NCI-H526 (cell line): ENCODE results near the gene BUB1.
"Not testable (repeated sequence)": the region's sequence is repeated elsewhere in the genome, so short reads cannot be mapped to it uniquely, and the experiment has no call there.

Experiments
- DNase-seq, 2 experiments: peaks; one replicate each; lab custom pipeline; 2025; lab: John Stamatoyannopoulos, UW

BUB1 gene

DNA sequence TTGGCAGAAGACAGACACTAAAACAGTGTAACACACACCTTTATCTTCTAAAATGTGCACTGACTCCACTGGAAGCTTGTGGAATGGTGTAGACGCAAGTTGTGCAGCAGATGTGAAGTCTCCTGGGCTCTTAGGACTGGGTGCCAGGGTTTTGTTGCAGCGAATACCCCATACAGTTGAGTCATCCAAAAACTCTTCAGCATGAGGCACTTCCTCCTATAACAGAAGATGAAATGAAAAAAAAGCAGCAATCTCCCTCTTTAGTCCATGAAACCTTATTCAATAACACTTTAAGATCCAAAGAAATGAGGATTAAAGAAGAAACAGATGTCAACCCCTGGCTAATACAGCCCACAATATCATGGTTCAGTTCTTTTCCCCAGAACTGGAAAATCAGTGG is 22.2 kb downstream of the BUB1 start:
- no peak for DNase-seq

- no peak for DNase-seq
These were observed 24.0 kb downstream of the BUB1 start for GRCh38 chr2:110653861-110654260.

- DNase-seq, result no peak
These were observed 27.5 kb downstream of the BUB1 start for GRCh38 chr2:110650346-110650745.

DNA sequence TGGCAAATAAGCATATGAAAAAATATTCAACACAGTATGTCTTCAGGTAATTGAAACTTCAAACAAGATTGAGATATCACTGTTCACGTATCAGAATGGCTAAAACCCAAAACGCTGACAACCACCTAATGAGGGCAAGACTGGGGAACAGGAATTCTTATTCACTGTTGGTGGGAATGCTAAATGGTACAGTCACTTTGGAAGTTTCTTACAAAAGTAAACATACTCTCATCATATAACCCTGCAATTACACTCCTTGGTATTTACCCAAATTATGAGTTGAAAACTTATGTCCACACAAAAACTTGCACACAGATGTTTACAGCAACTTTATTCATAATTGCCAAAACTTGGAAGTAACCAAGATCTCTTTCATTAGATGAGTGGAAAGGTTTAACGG is 30.1 kb downstream of the BUB1 start:
- DNase-seq, result no peak

DNA sequence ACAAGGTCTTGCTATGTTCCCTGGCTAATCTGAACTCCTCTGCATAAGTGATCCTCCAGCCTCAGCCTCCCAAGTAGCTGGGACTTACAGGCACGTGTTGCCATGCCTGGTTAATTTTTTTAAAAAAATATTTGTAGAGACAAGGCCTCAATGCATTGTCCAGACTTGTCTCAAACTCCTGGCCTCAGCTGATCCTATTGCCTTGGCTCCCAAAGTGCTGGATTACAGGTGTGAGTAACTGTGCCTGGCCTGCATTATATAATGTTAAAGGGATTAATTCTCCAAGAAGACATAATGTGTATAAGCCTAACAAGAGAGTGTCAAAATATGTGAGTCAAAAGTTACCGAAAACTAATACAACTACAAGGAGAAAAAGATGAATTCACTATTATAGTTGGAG is 32.2 kb downstream of the BUB1 start:
- DNase-seq, result no peak

DNA sequence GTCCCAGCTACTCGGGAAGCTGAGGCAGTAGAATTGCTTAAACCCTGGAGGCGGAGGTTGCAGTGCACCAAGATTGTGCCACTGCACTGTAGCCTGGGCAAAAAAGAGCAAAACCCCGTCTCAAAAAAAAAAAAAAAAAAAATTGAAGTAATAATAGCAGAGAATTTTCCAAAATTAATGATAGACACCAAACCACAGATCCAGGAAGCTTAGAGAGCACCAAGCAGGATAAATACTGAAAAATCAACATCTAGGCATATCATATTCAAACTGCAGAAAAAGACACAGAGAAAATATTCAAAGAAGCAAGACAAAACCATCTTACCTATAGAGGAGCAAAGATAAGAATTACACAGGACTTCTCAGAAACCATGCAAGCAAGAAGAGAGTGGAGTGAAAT is 33.5 kb downstream of the BUB1 start:
- no peak for DNase-seq

DNA sequence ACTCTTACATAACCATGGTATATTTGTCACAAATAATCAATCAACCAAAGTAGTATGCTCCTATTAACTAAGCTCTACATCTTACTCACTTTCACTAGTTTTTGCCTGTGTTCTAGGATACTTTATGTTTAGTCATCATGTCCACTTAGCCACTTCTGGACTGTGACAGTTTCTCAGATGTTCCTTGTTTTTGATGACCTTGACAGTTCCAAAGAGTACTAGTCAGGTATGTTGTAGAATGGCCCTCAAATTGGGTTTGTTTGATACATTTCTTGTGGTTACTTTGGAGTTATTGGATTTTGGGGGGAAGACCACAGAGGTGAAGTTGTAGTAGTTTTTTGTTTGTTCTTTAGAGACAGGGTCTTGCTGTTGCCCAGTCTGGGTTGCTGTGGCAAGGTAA is 35.5 kb downstream of the BUB1 start:
- no peak for DNase-seq

GRCh38 chr2:110639972-110640371 is 37.9 kb downstream of the BUB1 start:
- no peak for DNase-seq

DNA sequence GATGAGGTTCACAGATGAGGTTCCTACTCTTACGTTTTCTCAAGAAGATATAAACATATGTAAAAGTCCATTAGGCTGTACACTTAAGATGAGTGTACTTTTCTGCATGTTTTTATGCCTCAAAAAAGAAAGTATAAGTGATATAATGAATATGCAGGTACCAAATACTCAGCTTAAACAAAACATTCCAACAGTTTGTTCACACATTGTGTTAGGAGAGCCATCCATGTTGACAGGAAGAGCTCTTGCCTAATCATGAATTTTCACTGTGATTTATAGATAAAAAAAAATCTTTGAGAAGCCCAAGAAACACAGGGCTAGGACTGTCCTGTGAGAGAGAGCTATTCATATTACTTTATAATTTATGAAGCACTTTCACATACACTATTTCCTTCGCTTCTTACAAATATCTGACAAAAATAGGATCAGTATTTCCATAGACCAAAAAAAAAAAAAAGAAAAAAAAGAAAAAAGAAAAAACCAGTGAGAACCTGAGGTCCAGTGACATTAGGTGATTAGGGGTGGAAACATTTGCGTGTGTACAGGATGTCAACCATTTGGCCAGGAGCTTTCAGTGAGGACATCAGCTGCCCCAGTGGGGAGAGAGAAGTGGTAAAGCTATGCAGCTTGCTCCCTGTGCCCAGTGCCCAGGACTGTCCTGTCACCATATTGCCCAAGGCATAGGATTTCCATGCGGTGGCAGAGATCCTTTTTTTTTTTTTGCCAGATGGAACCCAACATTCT is 38.7 kb downstream of the BUB1 start:
- DNase-seq, result no peak

- no peak for DNase-seq
These were observed 39.9 kb downstream of the BUB1 start for GRCh38 chr2:110638004-110638403.

GRCh38 chr2:110637093-110637492 is 40.8 kb downstream of the BUB1 start:
- DNase-seq, result no peak

DNA sequence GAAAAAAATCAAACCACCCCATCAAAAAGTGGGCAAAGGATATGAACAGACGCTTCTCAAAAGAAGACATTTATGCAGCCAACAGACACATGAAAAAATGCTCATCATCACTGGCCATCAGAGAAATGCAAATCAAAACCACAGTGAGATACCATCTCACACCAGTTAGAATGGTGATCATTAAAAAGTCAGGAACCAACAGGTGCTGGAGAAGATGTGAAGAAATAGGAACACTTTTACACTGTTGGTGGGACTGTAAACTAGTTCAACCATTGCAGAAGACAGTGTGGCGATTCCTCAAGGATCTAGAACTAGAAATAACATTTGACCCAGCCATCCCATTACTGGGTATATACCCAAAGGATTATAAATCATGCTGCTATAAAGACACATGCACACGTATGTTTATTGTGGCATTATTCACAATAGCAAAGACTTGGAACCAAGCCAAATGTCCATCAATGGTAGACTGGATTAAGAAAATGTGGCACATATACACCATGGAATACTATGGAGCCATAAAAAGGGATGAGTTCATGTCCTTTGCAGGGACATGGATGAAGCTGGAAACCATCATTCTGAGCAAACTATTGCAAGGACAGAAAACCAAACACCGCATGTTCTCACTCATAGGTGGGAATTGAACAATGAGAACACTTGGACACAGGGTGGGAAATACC is 41.8 kb downstream of the BUB1 start:
- DNase-seq, result not testable (repeated sequence)

DNA sequence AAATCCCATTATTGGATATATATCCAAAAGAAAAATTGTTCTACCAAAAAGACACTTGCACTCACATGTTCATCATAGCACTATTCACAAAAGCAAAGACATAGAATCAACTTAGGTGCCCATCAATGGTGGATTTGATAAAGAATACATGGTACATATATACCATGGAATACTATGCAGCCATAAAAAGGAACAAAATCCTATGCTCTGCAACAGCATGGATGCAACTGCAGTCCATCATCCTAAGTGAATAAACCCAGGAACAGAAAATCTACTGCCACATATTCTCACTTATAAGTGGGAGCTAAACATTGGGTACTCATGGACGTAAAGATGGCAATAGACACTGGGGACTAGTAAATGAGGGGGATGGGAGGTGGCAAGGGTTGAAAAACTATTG is 50.5 kb downstream of the BUB1 start:
- not testable (repeated sequence) for DNase-seq

- DNase-seq, result not testable (repeated sequence)
These were observed 58.4 kb downstream of the BUB1 start for GRCh38 chr2:110619326-110619939.

DNA sequence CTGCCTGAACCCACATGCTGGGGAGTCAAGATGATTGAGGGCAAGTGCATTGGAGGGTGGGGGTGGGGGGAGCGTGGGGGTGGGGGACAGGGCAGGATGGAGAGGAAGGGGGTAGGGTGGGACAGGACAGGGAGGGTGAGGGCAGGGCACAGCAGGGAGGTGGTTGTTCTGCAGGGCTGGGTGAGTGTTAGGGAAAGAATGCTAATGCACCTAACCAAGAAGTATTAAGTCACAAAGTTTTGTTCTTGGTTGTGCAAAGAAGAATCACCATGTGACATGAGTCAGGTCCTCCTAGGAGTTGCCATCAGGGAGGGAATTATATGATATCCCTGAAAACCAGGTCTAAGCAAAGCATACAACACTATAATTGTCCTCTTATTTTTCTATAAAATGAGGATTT is 63.9 kb downstream of the BUB1 start:
- not testable (repeated sequence) for DNase-seq

- not testable (repeated sequence) for DNase-seq
These were observed 67.1 kb downstream of the BUB1 start for GRCh38 chr2:110610613-110611250.

DNA sequence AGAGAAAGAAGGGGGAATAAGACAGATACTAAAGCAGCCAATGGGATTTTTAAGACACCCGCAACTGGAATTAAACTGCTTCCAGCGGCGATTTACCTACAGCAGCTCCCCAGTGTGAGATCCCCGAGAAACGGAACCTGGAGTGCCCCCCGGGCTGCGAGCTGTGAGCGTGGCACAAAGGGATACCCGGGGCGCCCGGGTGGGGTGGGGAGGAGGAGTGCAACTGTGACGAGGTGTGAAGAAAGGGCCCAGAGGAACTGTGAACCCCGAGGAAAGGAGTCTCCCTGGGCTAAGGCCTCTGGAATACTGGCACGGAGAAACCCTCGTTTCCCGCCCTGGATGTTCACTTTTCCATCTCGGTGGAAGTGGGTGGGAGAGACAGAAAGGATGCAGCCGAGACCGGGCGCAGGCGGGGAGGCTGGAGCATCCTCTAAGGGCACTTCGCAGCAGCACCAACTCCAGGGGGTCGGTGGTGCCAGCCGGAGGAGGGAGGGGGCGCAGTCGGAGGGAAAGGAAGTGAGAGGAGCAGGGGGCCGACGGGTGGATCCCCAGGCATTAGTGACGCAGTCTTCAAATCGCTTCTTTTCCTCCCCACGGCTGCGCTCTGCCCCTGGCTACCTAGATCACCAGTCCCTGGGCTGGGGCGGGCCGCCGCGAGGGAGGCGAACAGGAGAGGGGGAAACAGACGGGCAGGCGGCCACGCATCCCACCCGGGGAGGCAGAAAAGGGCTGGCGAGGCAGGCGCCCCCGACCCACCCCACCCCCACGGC is 67.8 kb downstream of the BUB1 start:
- DNase-seq, result not testable (repeated sequence)

DNA sequence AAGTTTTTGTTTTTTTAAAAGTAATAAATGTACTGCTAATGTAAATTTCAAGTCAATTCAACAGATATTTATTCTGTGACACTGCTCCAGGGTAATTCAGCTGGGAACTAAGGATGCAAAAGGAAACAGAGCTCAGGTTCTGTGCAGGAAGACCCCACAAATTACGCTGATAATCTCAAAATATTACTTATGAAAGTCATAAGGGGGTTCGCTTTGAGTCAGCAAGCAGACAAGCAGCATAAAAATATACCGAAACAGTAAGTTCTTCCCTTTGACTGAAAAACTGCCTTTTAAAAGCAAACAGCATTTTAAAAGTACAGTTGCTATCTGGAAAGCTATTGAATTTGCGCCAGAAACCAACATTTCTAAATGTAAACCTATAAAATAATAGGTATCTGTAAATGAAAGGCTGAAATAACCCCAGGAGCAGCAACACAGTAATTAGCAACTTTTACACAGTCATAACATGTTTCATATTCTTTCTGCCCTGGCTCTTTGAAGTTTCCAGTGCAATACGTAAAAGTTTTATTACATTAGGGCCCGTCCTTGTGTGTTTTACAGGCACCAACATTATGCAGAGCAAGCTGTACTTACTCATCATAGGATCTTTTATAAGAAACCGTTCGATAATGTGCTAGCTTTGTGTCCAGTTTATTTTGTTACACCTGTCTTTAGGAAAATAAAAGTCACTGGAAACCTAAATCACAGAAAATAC is 68.9 kb downstream of the BUB1 start:
- DNase-seq, result not testable (repeated sequence)

- not testable (repeated sequence) for DNase-seq
These were observed 72.8 kb downstream of the BUB1 start for GRCh38 chr2:110605057-110605456.

- DNase-seq, result not testable (repeated sequence)
These were observed 73.8 kb downstream of the BUB1 start for GRCh38 chr2:110603917-110604591.

- not testable (repeated sequence) for DNase-seq
These were observed 75.7 kb downstream of the BUB1 start for GRCh38 chr2:110602139-110602538.
